Transverse colon (tissue), 3 donors: ENCODE data around the gene HECA.

Experiments used
- POLR2A ChIP-seq: fragments of 450-650 bp; IDR thresholded peaks from one replicate; pipeline ENCODE4 v1.6.1; 2016; ENCODE audit warnings: antibody characterized with exemption, mild to moderate bottlenecking, moderate library complexity
- TF ChIP-seq, protein P1 (sequence below), 5 experiments: fragments of 200-600 bp in 3 of 5; fragments of 450-650 bp in 2 of 5; sonication (generic) in 3 of 5; IDR thresholded peaks; 1 replicate in 2 of 5; 2 replicates in 3 of 5; pipeline ENCODE4 v1.5.1; 2016 to 2017; ENCODE audit warnings: antibody characterized with exemption in 5 of 5, inconsistent platforms in 3 of 5, mild to moderate bottlenecking in 2 of 5, moderate library complexity in 1 of 5

DNA sequence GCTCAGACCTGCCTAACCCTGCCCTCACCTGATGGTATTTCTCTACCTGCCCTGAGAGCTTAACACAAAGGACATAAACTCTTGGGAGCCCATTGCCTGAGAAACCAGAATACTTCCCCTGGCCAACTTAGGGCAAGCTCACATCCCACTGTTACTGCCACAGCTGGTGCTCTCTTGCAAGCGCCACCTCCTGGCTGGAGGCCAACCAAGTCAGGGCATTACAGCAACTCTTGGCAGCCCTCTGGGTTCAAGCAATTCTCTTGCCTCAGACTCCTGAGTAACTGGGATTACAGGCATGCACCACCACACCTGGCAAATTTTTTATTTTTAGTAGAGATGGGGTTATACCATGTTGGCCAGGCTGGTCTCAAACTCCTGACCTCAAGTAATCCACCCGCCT lies 70.1 kb downstream of the HECA start:
- TF ChIP-seq, protein P1, sequence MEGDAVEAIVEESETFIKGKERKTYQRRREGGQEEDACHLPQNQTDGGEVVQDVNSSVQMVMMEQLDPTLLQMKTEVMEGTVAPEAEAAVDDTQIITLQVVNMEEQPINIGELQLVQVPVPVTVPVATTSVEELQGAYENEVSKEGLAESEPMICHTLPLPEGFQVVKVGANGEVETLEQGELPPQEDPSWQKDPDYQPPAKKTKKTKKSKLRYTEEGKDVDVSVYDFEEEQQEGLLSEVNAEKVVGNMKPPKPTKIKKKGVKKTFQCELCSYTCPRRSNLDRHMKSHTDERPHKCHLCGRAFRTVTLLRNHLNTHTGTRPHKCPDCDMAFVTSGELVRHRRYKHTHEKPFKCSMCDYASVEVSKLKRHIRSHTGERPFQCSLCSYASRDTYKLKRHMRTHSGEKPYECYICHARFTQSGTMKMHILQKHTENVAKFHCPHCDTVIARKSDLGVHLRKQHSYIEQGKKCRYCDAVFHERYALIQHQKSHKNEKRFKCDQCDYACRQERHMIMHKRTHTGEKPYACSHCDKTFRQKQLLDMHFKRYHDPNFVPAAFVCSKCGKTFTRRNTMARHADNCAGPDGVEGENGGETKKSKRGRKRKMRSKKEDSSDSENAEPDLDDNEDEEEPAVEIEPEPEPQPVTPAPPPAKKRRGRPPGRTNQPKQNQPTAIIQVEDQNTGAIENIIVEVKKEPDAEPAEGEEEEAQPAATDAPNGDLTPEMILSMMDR (IDR thresholded peaks at IDR 0.05): no peak
- no peak for TF ChIP-seq POLR2A
